DOHH2 (cell line): ENCODE results near the gene LRRTM4.

Experiments used
- EZH2phosphoT487 ChIP-seq: fragments of 200-600 bp; sonication (generic); IDR thresholded peaks from 2 replicates; pipeline ENCODE4 v1.6.1; 2017; ENCODE audit warnings: borderline replicate concordance, mild to moderate bottlenecking, antibody characterized with exemption, low read length, moderate library complexity, mixed read lengths
- TF ChIP-seq, protein P1 (sequence below): fragments of 200-600 bp; sonication (generic); IDR thresholded peaks from one replicate; pipeline ENCODE4 v1.5.1; 2014; ENCODE audit warnings: antibody characterized with exemption, mild to moderate bottlenecking, low read depth, low read length; ENCODE audit not compliant: poor library complexity, severe bottlenecking

DNA sequence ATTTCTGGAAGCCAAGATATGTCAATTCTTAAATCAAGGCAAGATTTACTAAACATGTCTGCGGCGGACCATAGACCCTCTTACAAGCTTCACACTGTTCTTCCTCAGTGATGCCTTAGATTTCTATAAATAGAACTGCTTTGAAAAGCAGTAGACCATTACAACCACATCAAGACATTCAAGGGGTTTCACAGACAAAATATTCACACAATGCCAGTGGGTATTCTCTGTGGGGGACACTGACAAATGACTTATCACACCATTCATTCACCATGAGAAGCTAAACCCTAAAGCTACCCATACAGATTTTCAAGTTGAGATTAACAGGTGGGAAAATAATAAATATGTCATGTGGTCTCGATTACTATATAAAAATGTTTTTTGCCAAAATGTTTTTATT, 15.9 kb upstream of the LRRTM4 start:
- TF ChIP-seq, protein P1, sequence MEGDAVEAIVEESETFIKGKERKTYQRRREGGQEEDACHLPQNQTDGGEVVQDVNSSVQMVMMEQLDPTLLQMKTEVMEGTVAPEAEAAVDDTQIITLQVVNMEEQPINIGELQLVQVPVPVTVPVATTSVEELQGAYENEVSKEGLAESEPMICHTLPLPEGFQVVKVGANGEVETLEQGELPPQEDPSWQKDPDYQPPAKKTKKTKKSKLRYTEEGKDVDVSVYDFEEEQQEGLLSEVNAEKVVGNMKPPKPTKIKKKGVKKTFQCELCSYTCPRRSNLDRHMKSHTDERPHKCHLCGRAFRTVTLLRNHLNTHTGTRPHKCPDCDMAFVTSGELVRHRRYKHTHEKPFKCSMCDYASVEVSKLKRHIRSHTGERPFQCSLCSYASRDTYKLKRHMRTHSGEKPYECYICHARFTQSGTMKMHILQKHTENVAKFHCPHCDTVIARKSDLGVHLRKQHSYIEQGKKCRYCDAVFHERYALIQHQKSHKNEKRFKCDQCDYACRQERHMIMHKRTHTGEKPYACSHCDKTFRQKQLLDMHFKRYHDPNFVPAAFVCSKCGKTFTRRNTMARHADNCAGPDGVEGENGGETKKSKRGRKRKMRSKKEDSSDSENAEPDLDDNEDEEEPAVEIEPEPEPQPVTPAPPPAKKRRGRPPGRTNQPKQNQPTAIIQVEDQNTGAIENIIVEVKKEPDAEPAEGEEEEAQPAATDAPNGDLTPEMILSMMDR: no peak
- no peak for TF ChIP-seq EZH2phosphoT487
